NCI-H82 treated with DMSO at 0.1 percent for 48 hours (cell line): ENCODE measurements around the gene KHDRBS2.
"Not testable (repeated sequence)": the region's sequence is repeated elsewhere in the genome, so short reads cannot be mapped to it uniquely, and the experiment has no call there.

Experiments
- DNase-seq: peaks from one replicate; lab custom pipeline; 2025; ENCODE audit not compliant: unreplicated experiment; lab: John Stamatoyannopoulos, UW

Gene KHDRBS2

GRCh38 chr6:61886608-61887259 is 399.3 kb downstream of the KHDRBS2 start:
- DNase-seq = no peak

- no peak for DNase-seq
These were observed 416.2 kb downstream of the KHDRBS2 start for GRCh38 chr6:61869632-61870400.

DNA sequence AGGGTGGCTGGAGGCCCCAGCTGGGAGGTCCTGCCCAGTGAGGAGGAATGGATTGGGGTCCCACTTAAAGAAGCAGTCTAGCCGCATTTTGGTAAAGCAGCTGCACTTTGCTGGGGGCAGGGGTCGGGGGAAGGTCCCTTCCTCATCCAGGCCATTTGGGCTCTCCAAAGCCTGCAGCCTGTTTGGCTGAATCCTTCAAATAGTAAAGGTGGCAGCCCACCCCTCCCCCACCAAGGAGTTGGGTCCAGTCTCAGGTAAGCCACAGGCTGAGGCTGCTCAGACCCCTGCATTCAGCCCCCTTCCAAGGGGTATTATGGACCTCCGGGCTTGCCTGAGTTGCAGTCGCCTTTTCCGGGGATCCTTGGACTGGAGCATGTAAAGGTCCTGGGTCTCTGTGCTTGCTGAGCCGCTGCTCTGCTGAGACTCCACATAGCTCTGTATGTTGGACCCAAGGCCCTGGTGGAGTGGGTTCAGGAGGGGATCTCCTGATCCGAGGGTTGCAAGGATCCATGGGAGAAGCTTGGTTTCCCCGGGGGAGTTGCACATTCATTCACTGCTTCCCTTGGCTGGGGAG is 417.4 kb downstream of the KHDRBS2 start:
- DNase-seq = no peak

GRCh38 chr6:61867635-61868034 is 418.4 kb downstream of the KHDRBS2 start:
- no peak for DNase-seq

- no peak for DNase-seq
These were observed 428.5 kb downstream of the KHDRBS2 start for GRCh38 chr6:61857541-61857940.

DNA sequence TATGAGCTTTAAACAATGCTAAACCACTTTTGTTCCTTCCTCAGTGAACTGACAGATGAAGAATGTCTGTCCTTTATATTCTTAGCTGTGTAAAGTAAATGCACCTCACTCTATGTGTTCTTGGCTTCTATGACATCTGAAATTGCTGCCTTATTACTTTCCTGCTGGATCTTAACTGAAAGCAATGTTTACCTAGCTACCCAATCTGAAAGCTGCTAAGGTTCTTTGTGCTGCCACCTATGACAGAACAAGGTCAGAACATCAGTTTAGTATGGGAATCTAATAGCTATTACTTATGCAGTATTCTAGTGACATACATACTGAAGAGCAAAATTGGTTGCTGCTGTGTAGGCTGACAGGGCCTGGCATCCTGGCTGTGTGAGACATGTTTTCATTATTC is 444.1 kb downstream of the KHDRBS2 start:
- DNase-seq = no peak

DNA sequence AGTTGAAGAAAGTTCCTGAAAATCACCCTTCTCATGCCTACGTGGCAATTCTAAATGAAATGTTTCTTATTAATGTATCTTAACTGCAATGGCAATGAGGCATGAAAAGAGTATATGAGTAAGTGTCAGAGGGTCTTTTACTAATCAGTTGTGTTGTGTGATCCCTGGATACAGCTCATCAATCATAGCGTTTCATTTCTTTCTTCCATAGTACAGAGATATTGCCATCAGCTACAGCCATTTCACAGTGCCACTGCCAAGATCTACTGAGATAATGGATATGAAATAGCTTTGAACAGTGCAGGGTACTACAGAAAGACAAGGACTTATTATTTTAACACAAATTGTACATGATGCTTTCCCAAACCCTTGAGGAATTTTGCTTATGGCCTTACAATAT is 450.8 kb downstream of the KHDRBS2 start:
- DNase-seq = no peak

DNA sequence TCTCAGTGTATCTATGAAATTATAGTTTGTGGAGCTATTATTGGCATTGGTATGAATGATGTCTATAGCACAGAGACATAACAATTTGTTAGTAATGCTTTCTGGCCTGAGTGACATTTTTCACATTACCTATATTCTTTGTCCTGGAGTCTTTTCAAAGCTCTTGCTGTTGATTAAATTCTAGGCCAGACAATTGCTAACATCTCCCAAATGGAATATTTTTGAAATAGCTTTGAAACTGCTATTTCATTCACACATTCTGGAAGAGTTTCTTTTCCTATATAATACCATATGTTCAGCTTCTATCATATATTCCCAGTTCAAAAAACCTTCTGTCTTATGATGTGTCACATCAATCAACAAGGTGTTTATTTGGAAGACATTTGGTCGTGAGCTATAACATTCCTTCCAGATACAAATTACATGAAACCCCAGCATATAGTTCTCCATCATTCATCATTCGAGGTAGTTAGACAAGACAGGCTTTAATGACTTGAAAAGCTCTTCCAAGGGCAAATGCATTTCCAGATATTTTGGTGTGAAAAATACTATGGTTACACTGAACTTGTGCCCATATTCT is 452.8 kb downstream of the KHDRBS2 start:
- no peak for DNase-seq

DNA sequence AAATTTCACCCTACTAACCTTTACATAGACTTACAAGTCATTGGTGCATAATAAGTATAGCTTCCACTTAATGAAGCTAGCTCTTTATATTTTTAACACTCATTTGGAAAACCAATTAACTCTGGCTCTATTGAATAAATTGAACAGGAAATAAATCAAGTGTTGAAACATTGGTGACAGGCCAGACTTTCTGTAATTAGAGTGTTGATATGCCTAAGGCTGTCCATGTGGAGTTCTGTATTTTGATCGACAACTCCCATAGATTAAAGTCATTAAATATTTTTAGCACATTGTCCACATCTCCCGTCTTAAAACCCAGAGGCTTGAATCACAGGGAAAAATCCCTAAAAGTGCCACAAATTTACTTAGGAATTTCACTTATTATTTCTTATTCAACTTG is 468.3 kb downstream of the KHDRBS2 start:
- DNase-seq = no peak

- no peak for DNase-seq
These were observed 476.0 kb downstream of the KHDRBS2 start for GRCh38 chr6:61810047-61810446.

DNA sequence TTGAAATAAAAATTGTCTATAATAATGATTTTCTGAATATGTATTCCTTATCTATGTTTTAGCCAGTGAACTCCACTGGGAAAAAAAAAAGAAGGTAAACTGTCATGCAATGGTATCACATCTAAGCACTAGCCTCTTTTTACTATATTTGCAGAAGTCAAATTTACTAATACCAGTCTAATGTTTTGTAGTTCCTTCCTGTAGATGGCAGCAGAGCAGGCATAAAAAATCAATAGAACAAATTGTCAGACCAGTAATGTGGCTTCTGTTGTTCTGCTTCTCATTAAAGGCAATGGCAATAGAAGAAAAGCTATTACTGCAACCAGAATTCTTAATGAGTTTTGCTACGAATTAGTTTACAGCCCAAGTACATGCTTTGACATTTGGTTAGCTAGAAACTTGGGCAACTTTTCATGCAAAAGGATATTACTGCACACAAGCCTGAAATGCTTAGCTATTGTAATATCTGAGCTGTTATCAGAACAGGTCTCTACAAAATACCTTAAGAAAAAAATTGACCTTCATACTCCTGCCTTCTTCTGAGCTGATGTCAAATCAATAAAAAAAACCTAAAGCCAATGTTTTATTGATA is 476.9 kb downstream of the KHDRBS2 start:
- DNase-seq = peak; percentile 37

GRCh38 chr6:61787998-61788397 is 498.0 kb downstream of the KHDRBS2 start:
- no peak for DNase-seq

DNA sequence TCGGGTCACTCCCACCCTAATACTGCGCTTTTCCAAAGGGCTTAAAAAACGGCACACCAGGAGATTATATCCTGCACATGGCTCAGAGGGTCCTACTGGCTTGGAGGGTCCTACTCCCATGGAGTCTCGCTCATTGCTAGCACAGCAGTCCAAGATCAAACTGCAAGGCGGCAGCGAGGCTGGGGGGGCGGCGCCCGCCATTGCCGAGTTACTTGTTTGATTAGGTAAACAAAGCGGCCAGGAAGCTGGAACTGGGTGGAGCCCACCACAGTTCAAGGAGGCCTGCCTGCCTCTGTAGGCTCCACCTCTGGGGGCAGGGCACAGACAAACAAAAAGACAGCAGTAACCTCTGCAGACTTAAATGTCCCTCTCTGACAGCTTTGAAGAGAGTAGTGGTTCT is 516.6 kb downstream of the KHDRBS2 start:
- not testable (repeated sequence) for DNase-seq

DNA sequence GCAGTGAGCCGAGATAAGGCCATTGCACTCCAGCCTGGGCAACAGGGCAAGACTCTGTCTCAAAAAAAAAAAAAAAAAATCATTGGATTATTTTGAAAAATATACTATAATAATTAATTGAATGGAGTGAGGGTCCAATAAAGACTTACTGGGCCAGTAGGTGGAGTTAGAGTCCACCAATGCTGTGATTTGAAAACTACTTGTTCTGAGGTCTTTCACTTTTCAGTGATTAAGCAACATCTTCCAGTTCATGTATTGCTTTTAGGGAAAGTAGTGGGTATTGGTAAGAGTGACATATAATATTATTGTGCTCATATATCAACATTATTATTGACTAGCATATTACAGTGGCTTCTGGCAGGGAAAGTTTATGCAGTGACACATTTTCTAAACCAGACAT is 530.3 kb downstream of the KHDRBS2 start:
- no peak for DNase-seq

GRCh38 chr6:61751986-61752385 is 534.0 kb downstream of the KHDRBS2 start:
- DNase-seq = no peak

DNA sequence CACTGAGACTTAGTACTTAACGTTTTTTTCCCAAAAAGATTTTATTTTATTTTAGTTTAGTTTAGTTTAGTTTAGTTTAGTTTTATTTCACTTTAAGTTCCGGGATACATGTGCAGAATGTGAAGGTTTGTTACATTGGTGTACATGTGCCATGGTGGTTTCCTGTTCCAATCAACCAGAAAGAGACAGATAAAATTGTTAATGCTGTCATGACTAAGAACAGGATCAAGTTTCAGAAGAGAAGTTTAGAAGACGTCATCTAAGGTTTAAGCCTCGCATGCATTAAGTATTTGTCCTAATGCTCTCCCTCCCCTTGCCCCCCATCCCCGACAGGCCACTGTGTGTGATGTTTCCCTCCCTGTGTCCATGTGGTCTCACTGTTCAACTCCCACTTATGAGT is 540.0 kb downstream of the KHDRBS2 start:
- no peak for DNase-seq

- no peak for DNase-seq
These were observed 574.2 kb downstream of the KHDRBS2 start for GRCh38 chr6:61711849-61712248.

GRCh38 chr6:61688165-61688564 is 597.9 kb downstream of the KHDRBS2 start:
- DNase-seq = no peak

- DNase-seq = no peak
These were observed 603.5 kb downstream of the KHDRBS2 start for GRCh38 chr6:61682562-61682961.

DNA sequence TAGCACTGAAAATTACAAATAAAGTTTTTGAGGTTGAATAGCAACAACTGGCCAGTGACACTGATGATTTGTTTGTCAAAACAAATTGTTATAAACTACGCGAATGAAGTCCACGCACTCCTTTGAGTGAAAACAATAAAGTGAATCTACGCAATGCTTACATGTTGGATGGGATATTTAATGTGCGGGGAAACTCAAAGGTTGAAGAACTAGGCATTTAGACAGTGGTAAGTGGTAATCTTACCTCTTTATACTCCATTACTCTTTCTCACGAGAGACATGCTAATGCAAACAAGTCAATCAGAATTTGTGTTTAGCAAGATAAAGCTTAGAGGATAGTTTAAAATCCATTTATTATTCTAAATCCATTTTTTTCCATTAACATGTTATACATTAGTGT is 606.4 kb downstream of the KHDRBS2 start:
- DNase-seq = no peak

DNA sequence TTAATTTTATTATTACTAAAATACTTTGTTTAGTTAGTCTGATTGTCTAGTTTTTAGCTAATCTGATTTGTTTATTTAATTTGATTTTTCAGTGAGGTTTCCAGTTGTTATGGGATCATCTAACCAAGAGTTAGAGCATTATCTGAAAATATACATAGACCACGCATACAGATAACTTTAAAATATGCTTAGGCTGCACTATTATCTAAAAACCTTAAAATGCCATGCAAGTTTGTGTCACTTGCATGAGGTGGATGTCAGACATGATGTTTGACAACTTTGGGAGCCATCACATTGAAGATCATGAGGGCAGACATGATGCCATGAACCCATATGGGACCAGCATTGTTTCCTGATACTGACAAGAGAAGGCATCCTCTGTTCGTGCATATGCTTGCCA is 610.3 kb downstream of the KHDRBS2 start:
- no peak for DNase-seq

GRCh38 chr6:61649845-61650244 is 636.2 kb downstream of the KHDRBS2 start:
- no peak for DNase-seq
